Measurements from ENCODE around the gene EPN2.

Gene EPN2

DNA sequence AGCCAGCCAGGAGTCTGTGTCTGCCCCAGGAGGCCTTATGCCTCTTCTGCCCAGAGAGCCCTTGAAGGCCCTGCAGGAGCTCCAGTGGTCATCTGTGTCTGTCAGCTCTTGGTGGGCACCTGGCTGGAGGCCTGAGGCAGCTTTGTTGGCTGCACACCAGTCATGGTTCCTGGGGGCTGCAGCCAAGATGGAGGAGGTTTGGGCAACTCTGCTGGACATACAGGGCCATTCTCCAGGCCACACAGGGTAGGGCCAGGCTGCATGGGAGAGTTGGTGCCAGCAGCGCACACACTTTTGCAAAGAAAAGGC is 95.9 kb downstream of the EPN2 start:
- DNase-seq = no peak

- DNase-seq = no peak
Measured at GRCh38 chr17:19333736-19334290, 96.6 kb downstream of the EPN2 start.

GRCh38 chr17:19334331-19334730 is 97.2 kb downstream of the EPN2 start:
- no peak for DNase-seq

GRCh38 chr17:19335951-19336631 is 98.9 kb downstream of the EPN2 start:
- no peak for DNase-seq

- no peak for DNase-seq
Measured at GRCh38 chr17:19336938-19337711, 100.0 kb downstream of the EPN2 start.

- DNase-seq = no peak
Measured at GRCh38 chr17:19337712-19338023, 100.5 kb downstream of the EPN2 start.

- peak; percentile 60 for DNase-seq
Measured at GRCh38 chr17:19338031-19338990, 101.1 kb downstream of the EPN2 start.

DNA sequence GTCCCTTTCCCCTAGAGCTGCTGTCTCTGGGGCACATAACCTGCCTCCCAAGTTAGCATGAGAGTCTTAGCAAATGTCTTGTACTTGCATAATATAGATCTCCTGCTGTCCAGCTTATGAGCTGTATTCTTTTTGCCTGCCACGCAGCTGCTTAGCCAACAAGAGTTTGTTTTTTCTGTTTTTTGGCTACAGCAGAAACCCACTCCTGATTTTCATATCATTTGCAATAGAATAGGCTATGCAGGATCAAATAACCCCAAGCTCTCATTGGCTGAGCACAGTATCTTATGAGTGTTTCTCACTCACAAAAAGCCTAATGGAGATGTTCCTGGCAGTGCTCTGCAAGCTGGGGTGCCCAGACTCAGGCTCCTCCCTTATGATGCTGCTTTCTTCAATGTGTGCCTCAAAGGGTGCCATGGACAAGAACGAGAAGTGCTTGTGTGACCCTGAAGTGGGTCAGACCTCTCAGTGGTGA is 102.2 kb downstream of the EPN2 start:
- DNase-seq = no peak

GRCh38 chr17:19341211-19341631 is 104.1 kb downstream of the EPN2 start:
- no peak for DNase-seq

DNA sequence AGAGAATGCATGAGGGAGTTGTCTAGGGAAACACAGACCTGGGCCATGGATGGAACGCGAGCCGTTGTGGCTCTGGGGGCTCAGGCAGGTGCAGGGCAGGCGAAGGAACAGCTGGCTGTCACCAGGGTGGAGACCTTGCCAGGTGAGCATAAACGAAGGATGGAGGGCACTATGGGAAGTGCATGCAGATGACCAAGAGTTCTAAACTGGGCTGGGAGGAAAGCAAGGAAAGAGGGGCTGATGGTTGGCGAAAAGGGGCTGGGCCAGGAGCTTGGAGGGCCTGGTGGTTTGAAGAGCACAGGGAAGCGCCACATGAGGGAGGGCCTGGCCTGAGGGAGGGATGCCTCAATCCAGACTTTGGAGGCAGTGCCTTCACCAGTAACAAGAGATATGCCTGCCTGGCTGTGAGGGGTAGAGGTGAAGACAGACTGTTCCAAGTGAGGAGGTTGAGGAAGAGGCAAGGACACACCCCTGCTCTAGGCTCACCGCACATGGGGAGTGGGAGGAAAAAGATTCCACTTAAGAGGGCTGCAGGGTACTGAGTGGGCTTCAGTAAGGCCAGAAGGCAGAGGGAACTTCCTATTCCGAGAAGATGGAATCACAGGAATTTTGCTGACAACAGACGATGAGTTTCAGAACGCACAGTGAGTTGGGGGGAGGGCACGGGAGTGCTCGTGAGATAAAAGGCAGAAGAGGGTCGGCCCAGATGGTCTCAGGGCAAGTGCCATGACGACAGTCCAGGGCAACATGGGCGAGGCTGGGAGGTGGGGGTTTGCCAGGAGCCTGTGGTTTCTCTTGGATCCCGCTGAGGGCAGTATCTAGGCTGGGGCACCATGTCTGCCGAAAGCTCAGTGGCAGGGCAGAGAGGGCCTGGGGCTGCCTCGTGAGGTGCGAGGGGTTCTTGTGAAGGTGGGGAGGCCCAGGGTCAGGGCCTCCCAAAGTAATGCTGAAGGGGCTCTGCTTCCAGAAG is 104.8 kb downstream of the EPN2 start:
- DNase-seq = no peak

DNA sequence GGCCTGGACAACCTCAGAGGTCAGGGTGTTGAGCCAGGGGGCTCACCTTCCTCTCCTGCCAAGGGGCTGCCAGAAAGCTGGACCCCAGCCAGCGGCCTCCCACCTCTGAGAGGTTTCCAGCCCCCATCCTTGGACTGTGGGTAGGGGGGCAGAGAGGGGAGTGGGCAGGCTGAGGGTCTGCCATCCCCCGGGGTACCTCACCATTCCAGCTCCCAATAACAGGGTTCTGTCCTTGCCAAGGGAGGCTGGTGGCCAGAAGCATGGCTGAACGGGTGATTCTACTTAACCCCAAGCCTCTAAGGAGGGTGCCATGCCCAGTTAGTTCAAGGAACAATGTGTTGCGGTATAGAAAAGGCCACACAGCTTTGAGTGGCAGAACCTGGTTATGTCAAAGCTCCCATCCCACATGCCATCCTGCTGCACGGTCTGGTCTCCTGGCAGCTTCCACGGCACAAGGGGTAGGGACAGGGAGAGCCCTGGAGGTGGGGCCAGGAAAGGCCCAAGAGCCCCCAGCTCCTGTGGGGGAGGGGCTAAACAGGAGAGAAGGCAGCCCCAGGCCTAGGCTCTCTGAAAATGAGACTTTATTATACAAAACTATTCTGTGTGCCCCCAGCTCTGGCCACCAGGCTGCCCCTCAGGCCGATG is 105.6 kb downstream of the EPN2 start:
- no peak for DNase-seq

- DNase-seq = no peak
Measured at GRCh38 chr17:19343256-19343630, 106.1 kb downstream of the EPN2 start.

DNA sequence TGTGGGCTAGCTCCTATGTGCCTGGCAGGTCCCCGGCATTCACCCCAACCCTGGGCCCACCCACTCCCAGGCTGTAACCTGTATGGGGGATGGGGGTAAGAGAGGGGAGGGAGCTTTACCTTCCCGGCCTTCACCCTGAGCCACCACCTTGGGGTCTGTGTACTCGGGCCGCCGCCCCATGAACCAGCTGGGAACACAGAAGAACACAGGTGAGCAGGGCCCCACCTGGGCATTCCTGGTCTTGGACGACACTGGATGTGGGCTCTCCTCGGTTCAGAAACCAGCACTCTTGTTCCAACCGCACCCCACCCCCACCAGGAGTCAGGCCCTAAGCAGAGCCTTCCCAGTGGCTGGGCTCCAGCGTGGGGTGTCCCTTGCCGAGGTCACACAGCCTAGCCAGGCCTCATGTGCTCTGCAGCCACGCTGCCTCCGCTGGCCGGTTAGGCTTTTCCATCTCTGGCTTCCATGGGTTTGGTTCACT is 106.5 kb downstream of the EPN2 start:
- DNase-seq = no peak

DNA sequence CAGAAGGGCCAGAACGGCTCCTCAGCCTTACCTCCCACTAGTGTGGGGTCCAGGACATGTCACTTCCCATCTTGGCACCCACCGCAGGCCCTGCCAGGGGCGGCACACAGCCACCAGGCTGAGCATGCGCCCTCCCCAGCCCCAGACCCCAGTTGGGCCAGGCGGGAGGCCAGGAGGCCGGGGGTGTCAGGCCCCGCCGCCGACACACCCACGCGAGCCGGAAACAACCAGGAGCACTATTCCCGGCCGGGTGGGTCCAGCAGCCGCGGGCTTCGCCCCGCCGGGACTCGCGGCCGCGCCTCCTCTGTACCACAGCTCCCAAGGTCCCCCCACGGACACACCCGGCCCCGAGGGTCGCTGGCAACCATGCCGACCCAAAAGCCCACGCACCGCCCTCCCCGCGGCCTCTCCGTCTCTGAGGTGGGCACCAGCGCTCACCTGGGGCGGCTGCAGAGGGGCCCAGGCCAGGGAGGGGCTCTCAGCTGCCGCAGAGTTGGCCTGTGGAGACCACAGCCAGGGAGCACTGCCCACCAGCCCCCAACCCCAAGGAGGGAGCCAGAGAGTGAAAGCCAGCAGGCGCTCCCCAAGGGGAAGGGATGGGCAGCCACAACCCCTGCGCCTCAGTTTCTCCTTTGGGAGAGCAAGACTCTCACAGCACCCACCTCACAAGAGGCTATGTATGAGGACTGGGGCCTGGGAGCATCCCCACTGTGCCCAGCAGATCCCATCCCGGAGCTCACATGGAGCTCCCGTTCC is 107.3 kb downstream of the EPN2 start:
- no peak for DNase-seq

DNA sequence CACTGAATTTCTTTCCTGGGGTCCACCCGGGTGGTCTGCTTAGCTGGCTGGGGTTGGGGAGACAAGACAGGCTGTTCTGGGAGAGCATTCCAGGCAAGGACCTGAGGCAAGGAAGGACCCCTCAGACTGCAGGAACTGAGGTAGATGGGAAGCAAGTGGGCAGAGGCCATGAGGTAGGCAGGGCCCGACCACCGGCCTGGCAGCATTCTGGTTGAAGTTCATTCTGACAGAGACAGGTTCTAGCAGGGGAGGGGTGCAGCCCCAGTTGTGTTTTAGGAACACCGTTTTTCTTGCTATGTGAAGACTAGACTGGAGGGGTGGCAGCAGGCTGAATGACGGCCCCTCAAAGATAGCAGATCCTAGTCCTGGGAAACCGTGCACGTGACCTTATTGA is 107.9 kb downstream of the EPN2 start:
- no peak for DNase-seq

GRCh38 chr17:19345486-19346350 is 108.6 kb downstream of the EPN2 start:
- no peak for DNase-seq

- DNase-seq = no peak
Measured at GRCh38 chr17:19346351-19347255, 109.4 kb downstream of the EPN2 start.

DNA sequence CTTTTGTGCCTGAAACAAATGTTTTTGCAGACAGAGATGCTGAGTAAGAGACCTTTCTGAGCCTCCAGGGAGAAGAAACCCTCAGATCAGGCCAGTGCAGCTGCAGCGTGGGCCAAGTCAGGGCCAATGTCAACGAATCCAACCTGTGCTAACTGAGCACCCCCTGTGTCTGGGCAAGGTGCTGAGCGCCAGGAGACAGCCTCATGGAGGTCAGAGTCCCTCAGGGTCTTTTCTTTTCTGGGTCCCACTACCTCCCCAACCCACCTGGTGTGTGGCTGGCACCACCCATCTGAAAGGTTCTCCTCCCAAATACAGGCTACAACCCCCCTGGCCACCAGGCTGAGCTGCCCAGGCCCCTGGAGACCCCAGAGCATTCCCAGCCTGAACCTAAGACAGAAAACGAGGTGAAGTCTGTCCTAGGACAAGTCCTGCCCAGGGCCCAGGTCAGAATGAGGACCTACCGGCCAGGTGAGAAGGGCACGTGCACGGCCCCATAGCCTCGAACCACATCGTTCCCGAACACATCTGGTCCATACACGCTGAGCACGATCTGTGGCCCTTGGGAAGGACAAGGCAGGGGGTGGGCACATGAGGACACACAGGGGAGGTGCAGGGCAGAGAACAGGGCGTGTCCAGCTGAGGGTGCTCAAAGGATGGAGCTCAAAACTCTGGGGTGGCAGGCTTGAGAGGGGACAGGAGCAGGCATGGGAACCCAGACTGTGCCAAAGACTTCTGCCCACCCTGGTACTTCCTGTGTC is 110.3 kb downstream of the EPN2 start:
- no peak for DNase-seq

Data from stimulated activated CD4-positive, alpha-beta T cell treated with anti-CD3 and anti-CD28 coated beads, Interleukin-4, amount 100 ng/mL, for 24 hours (primary cell).